NCI-H1694 (cell line): ENCODE data around the gene MANF.

Source experiments
- DNase-seq: peaks from one replicate; lab custom pipeline; 2025; lab: John Stamatoyannopoulos, UW

The MANF gene

GRCh38 chr3:51436998-51437639 lies 52.0 kb downstream of the MANF start:
- DNase-seq = no peak
